HEK293 (cell line): ENCODE measurements around the gene FAM8A1.

Source experiments
- CTCF ChIA-PET: fragments of 350-600 bp; formaldehyde crosslinking; extraction: SDS; loops from one replicate; lab custom pipeline; 2021; ENCODE audit warnings: antibody characterized with exemption; lab: Yijun Ruan, JAX
- POLR2A ChIA-PET: fragments of 300-600 bp; formaldehyde crosslinking; extraction: SDS; loops from one replicate; lab custom pipeline; 2020; ENCODE audit warnings: antibody characterized with exemption, inconsistent platforms; lab: Yijun Ruan, JAX
- H3K27ac ChIP-seq: fragments of 200-500 bp; sonication (Bioruptor generic); 2 replicates; pipeline ENCODE4 v1.5.1; 2014; ENCODE audit warnings: low read depth, low read length, control low read depth, inconsistent platforms; ENCODE audit errors: extremely low read depth
- H3K36me3 ChIP-seq, 2 experiments: fragments of 200-500 bp in 1 of 2; sonication (Bioruptor generic) in 1 of 2; 1 replicate in 1 of 2; 2 replicates in 1 of 2; pipeline ENCODE4 v1.5.1; 2014 to 2017; ENCODE audit warnings: inconsistent platforms in 2 of 2, low read length in 2 of 2; ENCODE audit not compliant: control insufficient read depth in 2 of 2, insufficient read depth in 1 of 2
- H3K4me1 ChIP-seq: fragments of 200-500 bp; sonication (Bioruptor generic); 2 replicates; pipeline ENCODE4 v1.5.1; 2014; ENCODE audit warnings: mild to moderate bottlenecking, low read length, inconsistent platforms; ENCODE audit not compliant: control insufficient read depth, insufficient read depth
- H3K4me3 ChIP-seq: 2 replicates; pipeline ENCODE4 v1.5.1; 2011; ENCODE audit warnings: low read depth, mild to moderate bottlenecking, control low read depth, low read length, moderate library complexity
- H3K9me3 ChIP-seq: fragments of 200-500 bp; sonication (Bioruptor generic); 2 replicates; pipeline ENCODE4 v1.5.1; 2014; ENCODE audit warnings: low read depth, low read length, inconsistent platforms; ENCODE audit not compliant: control insufficient read depth, insufficient read depth
- HIC1 ChIP-seq: fragments of 450-650 bp; formaldehyde crosslinking; IDR thresholded peaks from 2 replicates; pipeline ENCODE4 v1.5.1; 2016; ENCODE audit warnings: missing biosample characterization, missing genetic modification characterization
- KLF8 ChIP-seq: fragments of 450-650 bp; formaldehyde crosslinking; IDR thresholded peaks from 2 replicates; pipeline ENCODE4 v1.5.1; 2016; ENCODE audit warnings: missing biosample characterization, missing genetic modification characterization
- PBX3 ChIP-seq: sonication (generic); formaldehyde crosslinking; IDR thresholded peaks from 2 replicates; pipeline ENCODE4 v1.8.1; 2022; ENCODE audit warnings: mild to moderate bottlenecking, moderate library complexity, missing genetic modification reagents
- PRDM4 ChIP-seq: fragments of 450-650 bp; formaldehyde crosslinking; IDR thresholded peaks from 2 replicates; pipeline ENCODE4 v1.5.1; 2017; ENCODE audit warnings: missing biosample characterization, missing genetic modification characterization
- SALL2 ChIP-seq: fragments of 450-650 bp; formaldehyde crosslinking; IDR thresholded peaks from 2 replicates; pipeline ENCODE4 v1.5.0; 2017; ENCODE audit warnings: missing biosample characterization, mild to moderate bottlenecking, missing genetic modification characterization, borderline replicate concordance
- ZBTB11 ChIP-seq: fragments of 450-650 bp; formaldehyde crosslinking; conservative IDR thresholded peaks from 2 replicates; pipeline ENCODE4 v1.5.1; 2016; ENCODE audit warnings: low read depth, missing biosample characterization, missing genetic modification characterization
- ZNF114 ChIP-seq: fragments of 450-650 bp; formaldehyde crosslinking; IDR thresholded peaks from 2 replicates; pipeline ENCODE4 v1.5.0; 2017; ENCODE audit warnings: missing biosample characterization, missing genetic modification characterization
- ZNF121 ChIP-seq: fragments of 450-650 bp; formaldehyde crosslinking; IDR thresholded peaks from 2 replicates; pipeline ENCODE4 v1.5.1; 2016; ENCODE audit warnings: missing biosample characterization, missing genetic modification characterization
- ZNF16 ChIP-seq: fragments of 450-650 bp; formaldehyde crosslinking; IDR thresholded peaks from 2 replicates; pipeline ENCODE4 v1.5.1; 2016; ENCODE audit warnings: low read depth, missing biosample characterization, missing genetic modification characterization
- ZNF324 ChIP-seq: fragments of 450-650 bp; formaldehyde crosslinking; IDR thresholded peaks from 2 replicates; pipeline ENCODE4 v1.5.1; 2016; ENCODE audit warnings: missing biosample characterization, missing genetic modification characterization
- ZNF394 ChIP-seq: fragments of 450-650 bp; formaldehyde crosslinking; IDR thresholded peaks from 2 replicates; pipeline ENCODE4 v1.5.1; 2016; ENCODE audit warnings: missing biosample characterization, missing genetic modification characterization, mild to moderate bottlenecking, moderate library complexity, borderline replicate concordance
- ZNF416 ChIP-seq: fragments of 450-650 bp; formaldehyde crosslinking; IDR thresholded peaks from 2 replicates; pipeline ENCODE4 v1.5.1; 2016; ENCODE audit warnings: missing biosample characterization, missing genetic modification characterization
- ZNF48 ChIP-seq: fragments of 450-650 bp; formaldehyde crosslinking; IDR thresholded peaks from 2 replicates; pipeline ENCODE4 v1.5.1; 2016; ENCODE audit warnings: missing biosample characterization, missing genetic modification characterization
- ZNF510 ChIP-seq: fragments of 450-650 bp; formaldehyde crosslinking; IDR thresholded peaks from 2 replicates; pipeline ENCODE4 v1.5.1; 2018; ENCODE audit warnings: mild to moderate bottlenecking, missing genetic modification characterization, missing biosample characterization; ENCODE audit not compliant: insufficient replicate concordance
- ZNF530 ChIP-seq: fragments of 450-650 bp; formaldehyde crosslinking; IDR thresholded peaks from 2 replicates; pipeline ENCODE4 v1.5.1; 2016; ENCODE audit warnings: low read depth, missing biosample characterization, missing genetic modification characterization
- ZNF558 ChIP-seq: fragments of 450-650 bp; formaldehyde crosslinking; IDR thresholded peaks from 2 replicates; pipeline ENCODE4 v1.5.1; 2016; ENCODE audit warnings: missing biosample characterization, missing genetic modification characterization
- ZNF658 ChIP-seq: fragments of 450-650 bp; formaldehyde crosslinking; IDR thresholded peaks from 2 replicates; pipeline ENCODE4; 2016; ENCODE audit warnings: missing biosample characterization, missing genetic modification characterization
- ZNF670 ChIP-seq: fragments of 450-650 bp; formaldehyde crosslinking; IDR thresholded peaks from 2 replicates; pipeline ENCODE4 v1.5.1; 2016; ENCODE audit warnings: missing biosample characterization, missing genetic modification characterization, low read depth
- ZNF692 ChIP-seq: fragments of 450-650 bp; formaldehyde crosslinking; IDR thresholded peaks from 2 replicates; pipeline ENCODE4 v1.5.1; 2016; ENCODE audit warnings: missing biosample characterization, missing genetic modification characterization
- ZNF76 ChIP-seq: fragments of 450-650 bp; formaldehyde crosslinking; IDR thresholded peaks from 2 replicates; pipeline ENCODE4; 2016; ENCODE audit warnings: low read depth, missing biosample characterization, missing genetic modification characterization, borderline replicate concordance
- ZXDB ChIP-seq: fragments of 450-650 bp; formaldehyde crosslinking; IDR thresholded peaks from 2 replicates; pipeline ENCODE4 v1.5.1; 2016; ENCODE audit warnings: missing biosample characterization, missing genetic modification characterization
- TF ChIP-seq, protein P1 (sequence below): fragments of 450-650 bp; formaldehyde crosslinking; IDR thresholded peaks from 2 replicates; pipeline ENCODE4 v1.5.1; 2017; ENCODE audit warnings: missing biosample characterization, missing genetic modification characterization
- TF ChIP-seq, protein P2 (sequence below): fragments of 450-650 bp; formaldehyde crosslinking; IDR thresholded peaks from 2 replicates; pipeline ENCODE4 v1.5.1; 2016; ENCODE audit warnings: missing biosample characterization, missing genetic modification characterization

The FAM8A1 gene

DNA sequence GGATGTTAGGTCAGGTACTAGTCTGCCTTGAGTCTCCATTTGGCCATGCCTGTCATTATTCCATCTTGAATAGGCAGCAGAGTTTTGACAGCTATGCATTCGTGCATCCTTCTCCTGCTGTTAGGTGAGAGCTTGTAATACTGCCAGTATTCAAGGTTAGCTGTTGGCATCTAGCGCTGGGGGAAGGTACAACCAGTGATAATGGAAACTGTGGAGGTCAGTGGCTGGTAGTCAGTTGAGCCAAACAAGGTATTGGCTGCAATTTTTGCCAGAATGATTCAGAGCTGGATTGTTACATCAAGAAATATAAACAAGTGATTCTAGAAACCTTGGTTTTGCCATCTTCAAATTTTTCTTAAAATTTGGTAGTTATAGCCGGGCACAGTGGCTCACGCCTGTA is 6.5 kb downstream of the FAM8A1 start (continued):
- TF ChIP-seq PRDM4 (tag by site-specific recombination), result no peak
- no peak for TF ChIP-seq ZNF670 (tag by site-specific recombination)
- TF ChIP-seq ZNF76 (tag by site-specific recombination), result no peak
- no peak for TF ChIP-seq ZNF558 (tag by site-specific recombination)
- no peak for TF ChIP-seq SALL2 (tag by site-specific recombination)
- no peak for TF ChIP-seq ZNF394 (tag by site-specific recombination)
- no peak for TF ChIP-seq PBX3 (CRISPR knock-in tag)
- TF ChIP-seq ZNF324, result no peak
- TF ChIP-seq ZXDB, result no peak
- TF ChIP-seq KLF8, result no peak
- no peak for TF ChIP-seq ZNF121 (tag by site-specific recombination)
- no peak for TF ChIP-seq ZNF48 (tag by site-specific recombination)

- no peak overlapping the region for H3K27ac ChIP-seq
- ChIA-PET POLR2A (interaction anchor here (2.2 kb wide), 1 partner anchor 11 kb away, joined by 10 read pairs; the partner anchor contains the start of gene FAM8A1), CTCF (interaction anchor here (1.3 kb wide), 1 partner anchor 10 kb away, joined by 3 read pairs; no protein-coding TSS in a partner anchor)
- H3K9me3 ChIP-seq, result no peaks in the 10 kb centered on the region
- H3K36me3 ChIP-seq, result peaks cover 50 to 55% of the 10 kb centered on the region in 2 experiments
- no peaks in the 10 kb centered on the region for H3K4me1 ChIP-seq
- no peak overlapping the region for H3K4me3 ChIP-seq
- TF ChIP-seq ZNF692 (tag by site-specific recombination), result no peak
- no peak for TF ChIP-seq ZNF530 (tag by site-specific recombination)
- no peak for TF ChIP-seq ZBTB11
- TF ChIP-seq HIC1, result no peak
- no peak for TF ChIP-seq ZNF16 (tag by site-specific recombination)
- no peak for TF ChIP-seq ZNF416 (tag by site-specific recombination)
- TF ChIP-seq ZNF510, result no peak
- no peak for TF ChIP-seq ZNF658 (tag by site-specific recombination)
- TF ChIP-seq, protein P1, sequence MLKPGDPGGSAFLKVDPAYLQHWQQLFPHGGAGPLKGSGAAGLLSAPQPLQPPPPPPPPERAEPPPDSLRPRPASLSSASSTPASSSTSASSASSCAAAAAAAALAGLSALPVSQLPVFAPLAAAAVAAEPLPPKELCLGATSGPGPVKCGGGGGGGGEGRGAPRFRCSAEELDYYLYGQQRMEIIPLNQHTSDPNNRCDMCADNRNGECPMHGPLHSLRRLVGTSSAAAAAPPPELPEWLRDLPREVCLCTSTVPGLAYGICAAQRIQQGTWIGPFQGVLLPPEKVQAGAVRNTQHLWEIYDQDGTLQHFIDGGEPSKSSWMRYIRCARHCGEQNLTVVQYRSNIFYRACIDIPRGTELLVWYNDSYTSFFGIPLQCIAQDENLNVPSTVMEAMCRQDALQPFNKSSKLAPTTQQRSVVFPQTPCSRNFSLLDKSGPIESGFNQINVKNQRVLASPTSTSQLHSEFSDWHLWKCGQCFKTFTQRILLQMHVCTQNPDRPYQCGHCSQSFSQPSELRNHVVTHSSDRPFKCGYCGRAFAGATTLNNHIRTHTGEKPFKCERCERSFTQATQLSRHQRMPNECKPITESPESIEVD (tag by site-specific recombination), result no peak
- no peak for TF ChIP-seq ZNF114 (tag by site-specific recombination)
- TF ChIP-seq, protein P2, sequence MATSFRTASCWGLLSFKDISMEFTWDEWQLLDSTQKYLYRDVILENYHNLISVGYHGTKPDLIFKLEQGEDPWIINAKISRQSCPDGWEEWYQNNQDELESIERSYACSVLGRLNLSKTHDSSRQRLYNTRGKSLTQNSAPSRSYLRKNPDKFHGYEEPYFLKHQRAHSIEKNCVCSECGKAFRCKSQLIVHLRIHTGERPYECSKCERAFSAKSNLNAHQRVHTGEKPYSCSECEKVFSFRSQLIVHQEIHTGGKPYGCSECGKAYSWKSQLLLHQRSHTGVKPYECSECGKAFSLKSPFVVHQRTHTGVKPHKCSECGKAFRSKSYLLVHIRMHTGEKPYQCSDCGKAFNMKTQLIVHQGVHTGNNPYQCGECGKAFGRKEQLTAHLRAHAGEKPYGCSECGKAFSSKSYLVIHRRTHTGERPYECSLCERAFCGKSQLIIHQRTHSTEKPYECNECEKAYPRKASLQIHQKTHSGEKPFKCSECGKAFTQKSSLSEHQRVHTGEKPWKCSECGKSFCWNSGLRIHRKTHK (tag by site-specific recombination), result no peak
Measured at GRCh38 chr6:17610835-17611234, 10.7 kb downstream of the FAM8A1 start.
